ENCODE results near the gene ENG. TPM values are rescaled to one million over a fixed set of nuclear protein-coding genes. Genes with fewer than 3 reads are reported as not detected.

Gene ENG
- total and polyA plus RNA-seq, 2 of the 8 experiments (the other 6 are each of a cell fraction or from before 2014, with no cell fraction given): 1.8 to 4.4 TPM

DNA sequence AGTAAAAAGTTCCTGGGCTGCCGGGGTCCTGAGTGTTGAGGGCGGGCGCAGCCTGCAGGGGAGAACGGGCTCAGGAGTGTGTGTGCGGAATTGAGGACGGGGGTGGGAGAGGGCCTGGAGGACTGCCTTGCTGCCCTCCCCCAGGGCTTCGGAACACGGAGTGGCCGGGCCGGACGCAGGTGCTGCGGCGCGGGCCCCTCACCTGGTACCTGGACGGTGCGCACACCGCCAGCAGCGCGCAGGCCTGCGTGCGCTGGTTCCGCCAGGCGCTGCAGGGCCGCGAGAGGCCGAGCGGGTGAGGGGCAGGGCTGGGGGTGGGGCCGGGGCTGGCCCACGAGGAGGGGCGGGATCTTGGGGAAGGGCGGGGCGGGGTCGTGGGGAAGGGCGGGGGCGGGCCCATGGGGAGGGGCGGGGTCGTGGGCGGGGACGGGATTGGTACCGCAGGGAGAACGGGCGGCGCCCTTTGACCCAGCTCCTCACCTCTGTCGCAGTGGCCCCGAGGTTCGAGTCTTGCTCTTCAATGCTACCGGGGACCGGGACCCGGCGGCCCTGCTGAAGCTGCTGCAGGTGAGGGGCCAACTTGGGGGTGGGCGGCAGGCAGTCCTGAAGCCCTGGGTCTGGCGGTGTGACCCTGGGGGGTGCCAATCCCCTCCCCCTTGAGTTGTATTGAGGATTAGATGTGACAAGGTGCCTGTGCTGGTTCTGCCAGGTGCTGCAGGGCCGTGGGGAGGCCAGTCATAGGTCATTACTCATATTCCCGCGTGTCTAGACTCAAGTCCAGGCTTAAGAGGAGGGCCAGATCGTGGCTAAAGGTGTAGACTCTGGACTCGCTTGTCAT lies 44.7 kb downstream of the ENG start (continued):
- TF ChIP-seq CTCF (IDR thresholded peaks at IDR 0.05; ENCODE audit: control extremely low read depth in 1 of 3, insufficient read depth in 1 of 3, low read depth in 1 of 3, low read length in 3 of 3) (0 out of 4 replicates have a peak, but pooled peaks of 1 of the 3 experiments have one; percentile 2), NANOG (IDR thresholded peaks at IDR 0.05; ENCODE audit: insufficient read depth, low read depth, low read length, poor library complexity, severe bottlenecking) (no peak), CEBPB (IDR thresholded peaks at IDR 0.05; ENCODE audit: low read depth, low read length) (no peak), EP300 (IDR thresholded peaks at IDR 0.05; ENCODE audit: borderline replicate concordance in 1 of 2, low read depth in 2 of 2, low read length in 2 of 2) (no peak), EZH2 (IDR thresholded peaks at IDR 0.05; ENCODE audit: low read depth, low read length, severe bottlenecking) (no peak)
- TF ChIP-seq, protein P1, sequence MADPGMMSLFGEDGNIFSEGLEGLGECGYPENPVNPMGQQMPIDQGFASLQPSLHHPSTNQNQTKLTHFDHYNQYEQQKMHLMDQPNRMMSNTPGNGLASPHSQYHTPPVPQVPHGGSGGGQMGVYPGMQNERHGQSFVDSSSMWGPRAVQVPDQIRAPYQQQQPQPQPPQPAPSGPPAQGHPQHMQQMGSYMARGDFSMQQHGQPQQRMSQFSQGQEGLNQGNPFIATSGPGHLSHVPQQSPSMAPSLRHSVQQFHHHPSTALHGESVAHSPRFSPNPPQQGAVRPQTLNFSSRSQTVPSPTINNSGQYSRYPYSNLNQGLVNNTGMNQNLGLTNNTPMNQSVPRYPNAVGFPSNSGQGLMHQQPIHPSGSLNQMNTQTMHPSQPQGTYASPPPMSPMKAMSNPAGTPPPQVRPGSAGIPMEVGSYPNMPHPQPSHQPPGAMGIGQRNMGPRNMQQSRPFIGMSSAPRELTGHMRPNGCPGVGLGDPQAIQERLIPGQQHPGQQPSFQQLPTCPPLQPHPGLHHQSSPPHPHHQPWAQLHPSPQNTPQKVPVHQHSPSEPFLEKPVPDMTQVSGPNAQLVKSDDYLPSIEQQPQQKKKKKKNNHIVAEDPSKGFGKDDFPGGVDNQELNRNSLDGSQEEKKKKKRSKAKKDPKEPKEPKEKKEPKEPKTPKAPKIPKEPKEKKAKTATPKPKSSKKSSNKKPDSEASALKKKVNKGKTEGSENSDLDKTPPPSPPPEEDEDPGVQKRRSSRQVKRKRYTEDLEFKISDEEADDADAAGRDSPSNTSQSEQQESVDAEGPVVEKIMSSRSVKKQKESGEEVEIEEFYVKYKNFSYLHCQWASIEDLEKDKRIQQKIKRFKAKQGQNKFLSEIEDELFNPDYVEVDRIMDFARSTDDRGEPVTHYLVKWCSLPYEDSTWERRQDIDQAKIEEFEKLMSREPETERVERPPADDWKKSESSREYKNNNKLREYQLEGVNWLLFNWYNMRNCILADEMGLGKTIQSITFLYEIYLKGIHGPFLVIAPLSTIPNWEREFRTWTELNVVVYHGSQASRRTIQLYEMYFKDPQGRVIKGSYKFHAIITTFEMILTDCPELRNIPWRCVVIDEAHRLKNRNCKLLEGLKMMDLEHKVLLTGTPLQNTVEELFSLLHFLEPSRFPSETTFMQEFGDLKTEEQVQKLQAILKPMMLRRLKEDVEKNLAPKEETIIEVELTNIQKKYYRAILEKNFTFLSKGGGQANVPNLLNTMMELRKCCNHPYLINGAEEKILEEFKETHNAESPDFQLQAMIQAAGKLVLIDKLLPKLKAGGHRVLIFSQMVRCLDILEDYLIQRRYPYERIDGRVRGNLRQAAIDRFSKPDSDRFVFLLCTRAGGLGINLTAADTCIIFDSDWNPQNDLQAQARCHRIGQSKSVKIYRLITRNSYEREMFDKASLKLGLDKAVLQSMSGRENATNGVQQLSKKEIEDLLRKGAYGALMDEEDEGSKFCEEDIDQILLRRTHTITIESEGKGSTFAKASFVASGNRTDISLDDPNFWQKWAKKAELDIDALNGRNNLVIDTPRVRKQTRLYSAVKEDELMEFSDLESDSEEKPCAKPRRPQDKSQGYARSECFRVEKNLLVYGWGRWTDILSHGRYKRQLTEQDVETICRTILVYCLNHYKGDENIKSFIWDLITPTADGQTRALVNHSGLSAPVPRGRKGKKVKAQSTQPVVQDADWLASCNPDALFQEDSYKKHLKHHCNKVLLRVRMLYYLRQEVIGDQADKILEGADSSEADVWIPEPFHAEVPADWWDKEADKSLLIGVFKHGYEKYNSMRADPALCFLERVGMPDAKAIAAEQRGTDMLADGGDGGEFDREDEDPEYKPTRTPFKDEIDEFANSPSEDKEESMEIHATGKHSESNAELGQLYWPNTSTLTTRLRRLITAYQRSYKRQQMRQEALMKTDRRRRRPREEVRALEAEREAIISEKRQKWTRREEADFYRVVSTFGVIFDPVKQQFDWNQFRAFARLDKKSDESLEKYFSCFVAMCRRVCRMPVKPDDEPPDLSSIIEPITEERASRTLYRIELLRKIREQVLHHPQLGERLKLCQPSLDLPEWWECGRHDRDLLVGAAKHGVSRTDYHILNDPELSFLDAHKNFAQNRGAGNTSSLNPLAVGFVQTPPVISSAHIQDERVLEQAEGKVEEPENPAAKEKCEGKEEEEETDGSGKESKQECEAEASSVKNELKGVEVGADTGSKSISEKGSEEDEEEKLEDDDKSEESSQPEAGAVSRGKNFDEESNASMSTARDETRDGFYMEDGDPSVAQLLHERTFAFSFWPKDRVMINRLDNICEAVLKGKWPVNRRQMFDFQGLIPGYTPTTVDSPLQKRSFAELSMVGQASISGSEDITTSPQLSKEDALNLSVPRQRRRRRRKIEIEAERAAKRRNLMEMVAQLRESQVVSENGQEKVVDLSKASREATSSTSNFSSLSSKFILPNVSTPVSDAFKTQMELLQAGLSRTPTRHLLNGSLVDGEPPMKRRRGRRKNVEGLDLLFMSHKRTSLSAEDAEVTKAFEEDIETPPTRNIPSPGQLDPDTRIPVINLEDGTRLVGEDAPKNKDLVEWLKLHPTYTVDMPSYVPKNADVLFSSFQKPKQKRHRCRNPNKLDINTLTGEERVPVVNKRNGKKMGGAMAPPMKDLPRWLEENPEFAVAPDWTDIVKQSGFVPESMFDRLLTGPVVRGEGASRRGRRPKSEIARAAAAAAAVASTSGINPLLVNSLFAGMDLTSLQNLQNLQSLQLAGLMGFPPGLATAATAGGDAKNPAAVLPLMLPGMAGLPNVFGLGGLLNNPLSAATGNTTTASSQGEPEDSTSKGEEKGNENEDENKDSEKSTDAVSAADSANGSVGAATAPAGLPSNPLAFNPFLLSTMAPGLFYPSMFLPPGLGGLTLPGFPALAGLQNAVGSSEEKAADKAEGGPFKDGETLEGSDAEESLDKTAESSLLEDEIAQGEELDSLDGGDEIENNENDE (IDR thresholded peaks at IDR 0.05; ENCODE audit: insufficient replicate concordance, low read length): no peak
